A549 (cell line): ENCODE data around the gene MYH16. TPM values are rescaled to one million over a fixed set of nuclear protein-coding genes. Genes with fewer than 3 reads are reported as not detected.

Experiments used
- ATAC-seq, 2 experiments: fragments of 200-7000 bp in 1 of 2; fragments of >200 bp in 1 of 2; cut with Nextera tagmentation in 1 of 2; cut with Tn5 transposase in 1 of 2; 3 replicates each; pipeline versions ENCODE4 v1.8.0 to v1.9.1; 2018 to 2020; ENCODE audit warnings: mild to moderate bottlenecking in 1 of 2, moderate library complexity in 1 of 2
- CTCF ChIA-PET: fragments of 300-600 bp; sonication (Branson Sonifier 250); formaldehyde crosslinking; extraction: SDS; loops from one replicate; lab custom pipeline; 2021; ENCODE audit warnings: antibody characterized with exemption, inconsistent platforms; lab: Yijun Ruan, JAX
- POLR2A ChIA-PET: fragments of 350-600 bp; formaldehyde crosslinking; extraction: SDS; loops from one replicate; lab custom pipeline; 2021; ENCODE audit warnings: antibody characterized with exemption, inconsistent platforms; lab: Yijun Ruan, JAX
- DNase-seq, 2 experiments: peaks; one replicate each; pipeline versions ENCODE4 v3.0.0 to v3.0.0-alpha.2; 2011 to 2016; ENCODE audit warnings: low read depth in 1 of 2, low spot score in 1 of 2
- FAIRE-seq: peaks from 2 replicates; lab custom pipeline; 2011; peaks lifted over from hg19 to GRCh38; lab: Jason Lieb, UNC
- H3K27ac ChIP-seq, 2 experiments: fragments of >200 bp; sonication (Bioruptor Twin); formaldehyde crosslinking; 3 replicates each; pipeline ENCODE4 v1.5.1; 2016 to 2017
- H3K4me1 ChIP-seq: fragments of >200 bp; sonication (Bioruptor Twin); formaldehyde crosslinking; 3 replicates; pipeline ENCODE4 v1.6.1; 2016
- H3K4me2 ChIP-seq: fragments of >200 bp; sonication (Bioruptor Twin); formaldehyde crosslinking; 3 replicates; pipeline ENCODE4 v1.6.1; 2016
- H3K4me3 ChIP-seq: fragments of >200 bp; sonication (Bioruptor Twin); formaldehyde crosslinking; 3 replicates; pipeline ENCODE4 v1.5.1; 2016
- H3K9me3 ChIP-seq: fragments of >200 bp; sonication (Bioruptor Twin); formaldehyde crosslinking; 3 replicates; pipeline ENCODE4 v1.6.1; 2016
- CBX2 ChIP-seq: fragments of 200-600 bp; sonication (generic); IDR thresholded peaks from 2 replicates; pipeline ENCODE4 v1.6.1; 2016; ENCODE audit warnings: low read depth, mild to moderate bottlenecking, borderline replicate concordance
- CTCF ChIP-seq: fragments of >200 bp; sonication (Bioruptor Twin); formaldehyde crosslinking; IDR thresholded peaks from 3 replicates; pipeline ENCODE4 v1.5.1; 2016
- EHF ChIP-seq: fragments of 250-450 bp; sonication (Bioruptor Pico); IDR thresholded peaks from 2 replicates; pipeline ENCODE4 v1.5.0; 2020; ENCODE audit warnings: mild to moderate bottlenecking
- EP300 ChIP-seq, 2 experiments: fragments of >200 bp; sonication (Bioruptor Twin); formaldehyde crosslinking; IDR thresholded peaks; 2 replicates in 1 of 2; 3 replicates in 1 of 2; pipeline ENCODE4 v1.6.1; 2016 to 2017
- FOXS1 ChIP-seq: fragments of 250-450 bp; sonication (Bioruptor Pico); IDR thresholded peaks from 2 replicates; pipeline ENCODE4 v1.5.0; 2020; ENCODE audit warnings: mild to moderate bottlenecking, moderate library complexity
- HEYL ChIP-seq: fragments of 250-450 bp; sonication (Bioruptor Pico); IDR thresholded peaks from 2 replicates; pipeline ENCODE4 v1.8.0; 2021; ENCODE audit warnings: mild to moderate bottlenecking, moderate library complexity
- HMGXB4 ChIP-seq: fragments of 250-450 bp; sonication (Bioruptor Pico); IDR thresholded peaks from 2 replicates; pipeline ENCODE4 v1.5.0; 2021; ENCODE audit warnings: mild to moderate bottlenecking, moderate library complexity, borderline replicate concordance
- HOXA7 ChIP-seq: fragments of 250-450 bp; sonication (Bioruptor Pico); IDR thresholded peaks from 2 replicates; pipeline ENCODE4 v1.5.0; 2020; ENCODE audit warnings: mild to moderate bottlenecking, moderate library complexity
- KDM5A ChIP-seq: fragments of 200-600 bp; sonication (generic); IDR thresholded peaks from 2 replicates; pipeline ENCODE4 v1.6.1; 2016; ENCODE audit warnings: antibody characterized with exemption, mild to moderate bottlenecking
- MAZ ChIP-seq: fragments of 150-350 bp; IDR thresholded peaks from 2 replicates; pipeline ENCODE4 v1.6.1; 2014; ENCODE audit warnings: antibody characterized with exemption, low read depth, low read length, borderline replicate concordance
- NPAS2 ChIP-seq: fragments of 250-450 bp; sonication (Bioruptor Pico); IDR thresholded peaks from 2 replicates; pipeline ENCODE4 v1.8.0; 2022; ENCODE audit warnings: mild to moderate bottlenecking, moderate library complexity, borderline replicate concordance
- RAD21 ChIP-seq, 2 experiments: fragments of >200 bp in 1 of 2; sonication (Bioruptor Twin) in 1 of 2; formaldehyde crosslinking in 1 of 2; IDR thresholded peaks in 1 of 2; conservative IDR thresholded peaks in 1 of 2; 2 replicates in 1 of 2; 3 replicates in 1 of 2; pipeline ENCODE4 v1.6.1; 2012 to 2018; ENCODE audit warnings: inconsistent platforms in 1 of 2
- RCOR1 ChIP-seq: fragments of 150-350 bp; IDR thresholded peaks from 2 replicates; pipeline ENCODE4 v1.6.1; 2014; ENCODE audit warnings: antibody characterized with exemption, low read length, low read depth
- REST ChIP-seq: fragments of 200-600 bp; sonication (generic); IDR thresholded peaks from 2 replicates; pipeline ENCODE4 v1.6.1; 2016; ENCODE audit warnings: antibody characterized with exemption, mild to moderate bottlenecking, moderate library complexity
- RFX5 ChIP-seq: fragments of 450-650 bp; IDR thresholded peaks from 2 replicates; pipeline ENCODE4 v1.7.1; 2014; ENCODE audit warnings: antibody characterized with exemption, mild to moderate bottlenecking, moderate library complexity
- RNF2 ChIP-seq: fragments of 200-600 bp; sonication (generic); IDR thresholded peaks from 2 replicates; pipeline ENCODE4 v1.6.1; 2016; ENCODE audit warnings: low read depth, mild to moderate bottlenecking, antibody characterized with exemption, moderate library complexity, borderline replicate concordance
- SREBF2 ChIP-seq: fragments of 450-650 bp; IDR thresholded peaks from 2 replicates; pipeline ENCODE4 v1.6.1; 2014; ENCODE audit warnings: mild to moderate bottlenecking, moderate library complexity
- ZC3H11A ChIP-seq: fragments of 450-650 bp; IDR thresholded peaks from 2 replicates; pipeline ENCODE4 v1.6.1; 2014; ENCODE audit warnings: antibody characterized with exemption, mild to moderate bottlenecking
- WGBS: methylation state at CpG from one replicate; pipeline ENCODE4 v1.1.6; 2017; ENCODE audit errors: missing lambda C conversion rate; 5-methylcytosine and 5-hydroxymethylcytosine counted together
- polyA plus RNA-seq, 4 experiments: library from polyadenylated mRNA; depleted of rRNA in 3 of 4; stranded (reverse); fragments of >200 nt; fragmentation: RNase III in 1 of 4; extraction: RNeasy Plus Mini Kit Qiagen cat#74134 plus additional on column Dnase treatment in 1 of 4; gene quantifications; 2 replicates in 3 of 4; 3 replicates in 1 of 4; pipeline ENCODE4 v1.2.3, GENCODE V29; 2011 to 2017
- TF ChIP-seq, protein P1 (sequence below): fragments of 150-350 bp; IDR thresholded peaks from 2 replicates; pipeline ENCODE4 v1.6.1; 2014; ENCODE audit warnings: low read depth, mild to moderate bottlenecking, low read length
- TF ChIP-seq, protein P2 (sequence below): IDR thresholded peaks from 2 replicates; pipeline ENCODE4 v1.6.1; 2012; ENCODE audit warnings: low read depth, borderline replicate concordance
- TF ChIP-seq, protein P3 (sequence below): IDR thresholded peaks from 2 replicates; pipeline ENCODE4 v1.6.1; 2012

MYH16 gene
- polyA plus RNA-seq, 2 of the 4 experiments (the other 2 are of a cell fraction), result 0.28 to 0.31 TPM

DNA sequence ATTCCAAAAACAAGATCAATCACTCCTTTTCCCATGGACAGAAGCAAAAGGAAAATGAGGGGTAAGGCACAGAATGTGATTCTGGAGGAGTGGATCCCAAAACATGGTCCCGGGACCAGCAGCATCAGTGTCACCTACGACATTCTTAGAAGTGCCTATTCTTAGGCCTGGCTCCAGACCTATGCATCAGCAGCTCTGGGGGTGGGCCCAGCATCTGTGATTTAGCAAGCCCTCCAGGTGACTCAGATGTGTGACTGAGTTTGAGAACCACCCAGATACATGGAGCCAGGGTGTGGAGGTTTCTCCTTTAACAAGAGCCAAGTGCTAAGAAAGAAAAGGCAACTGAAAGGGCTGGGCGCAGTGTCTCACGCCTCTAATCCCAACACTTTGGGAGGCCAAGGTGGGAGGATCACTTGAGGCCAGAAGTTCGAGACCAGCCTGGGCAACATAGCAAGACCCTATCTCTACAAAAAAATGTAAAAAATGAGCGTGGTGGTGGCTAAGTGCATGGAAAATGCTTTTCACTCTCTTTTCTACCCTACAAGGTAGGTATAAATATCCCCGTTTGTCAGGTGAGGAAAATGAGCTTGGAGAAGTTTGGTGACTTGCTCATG, 35.9 kb downstream of the MYH16 start:
- DNase-seq (no peak), ATAC-seq (no peak), FAIRE-seq (no peak)
- TF ChIP-seq, protein P1, sequence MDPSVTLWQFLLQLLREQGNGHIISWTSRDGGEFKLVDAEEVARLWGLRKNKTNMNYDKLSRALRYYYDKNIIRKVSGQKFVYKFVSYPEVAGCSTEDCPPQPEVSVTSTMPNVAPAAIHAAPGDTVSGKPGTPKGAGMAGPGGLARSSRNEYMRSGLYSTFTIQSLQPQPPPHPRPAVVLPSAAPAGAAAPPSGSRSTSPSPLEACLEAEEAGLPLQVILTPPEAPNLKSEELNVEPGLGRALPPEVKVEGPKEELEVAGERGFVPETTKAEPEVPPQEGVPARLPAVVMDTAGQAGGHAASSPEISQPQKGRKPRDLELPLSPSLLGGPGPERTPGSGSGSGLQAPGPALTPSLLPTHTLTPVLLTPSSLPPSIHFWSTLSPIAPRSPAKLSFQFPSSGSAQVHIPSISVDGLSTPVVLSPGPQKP, result no peak
- TF ChIP-seq FOXS1 (CRISPR knock-in tag) (no peak), CBX2 (no peak)
- Histone ChIP-seq H3K4me2 (no peak overlapping the region), H3K4me1 (no peaks in the 10 kb centered on the region), H3K9me3 (peaks cover 24% of the 10 kb centered on the region), H3K27ac (no peak overlapping the region), H3K4me3 (no peak overlapping the region)
- CTCF ChIA-PET, result interaction anchor here (0.5 to 10.3 kb wide), 8 partner anchors 12 to 269 kb away, joined by 3 to 197 read pairs (median 3); no protein-coding TSS in a partner anchor
- POLR2A ChIA-PET, result no interaction called here
- WGBS, result 69% methylated on average over 7 of the region's 7 CpGs

- DNase-seq (no peak), FAIRE-seq (no peak), ATAC-seq (no peak)
- Histone ChIP-seq H3K9me3 (peaks cover 24% of the 10 kb centered on the region), H3K4me2 (no peak overlapping the region), H3K4me1 (no peaks in the 10 kb centered on the region), H3K4me3 (no peak overlapping the region), H3K27ac (no peak overlapping the region)
- TF ChIP-seq REST (no peak), MAZ (no peak), EP300 (IDR thresholded peaks at IDR 0.05) (no peak), EHF (CRISPR knock-in tag) (no peak), NPAS2 (CRISPR knock-in tag) (no peak), CTCF (no peak), KDM5A (no peak), SREBF2 (no peak), FOXS1 (CRISPR knock-in tag) (no peak), RFX5 (no peak), RAD21 (conservative IDR thresholded peaks at IDR 0.05 in 1 of 2, IDR thresholded peaks at IDR 0.05 in 1 of 2) (no peak), ZC3H11A (no peak), HEYL (CRISPR knock-in tag) (no peak), HMGXB4 (CRISPR knock-in tag) (no peak), RNF2 (no peak), RCOR1 (no peak), HOXA7 (CRISPR knock-in tag) (no peak)
- TF ChIP-seq, protein P2, sequence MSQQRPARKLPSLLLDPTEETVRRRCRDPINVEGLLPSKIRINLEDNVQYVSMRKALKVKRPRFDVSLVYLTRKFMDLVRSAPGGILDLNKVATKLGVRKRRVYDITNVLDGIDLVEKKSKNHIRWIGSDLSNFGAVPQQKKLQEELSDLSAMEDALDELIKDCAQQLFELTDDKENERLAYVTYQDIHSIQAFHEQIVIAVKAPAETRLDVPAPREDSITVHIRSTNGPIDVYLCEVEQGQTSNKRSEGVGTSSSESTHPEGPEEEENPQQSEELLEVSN, result no peak
- TF ChIP-seq, protein P3, sequence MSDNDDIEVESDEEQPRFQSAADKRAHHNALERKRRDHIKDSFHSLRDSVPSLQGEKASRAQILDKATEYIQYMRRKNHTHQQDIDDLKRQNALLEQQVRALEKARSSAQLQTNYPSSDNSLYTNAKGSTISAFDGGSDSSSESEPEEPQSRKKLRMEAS, result no peak
- ChIA-PET POLR2A (no interaction called here), CTCF (interaction anchor here (0.5 to 10.3 kb wide), 6 partner anchors 11 to 270 kb away, joined by 3 to 197 read pairs (median 4); no protein-coding TSS in a partner anchor)
- WGBS, result 94% methylated on average over 7 of the region's 7 CpGs
Observed at GRCh38 chr7:99309111-99309510, 36.5 kb downstream of the MYH16 start.
